ENCODE data around the gene ZFAND2A.
"Not testable (repeated sequence)": the region's sequence is repeated elsewhere in the genome, so short reads cannot be mapped to it uniquely, and the experiment has no call there.

DNA sequence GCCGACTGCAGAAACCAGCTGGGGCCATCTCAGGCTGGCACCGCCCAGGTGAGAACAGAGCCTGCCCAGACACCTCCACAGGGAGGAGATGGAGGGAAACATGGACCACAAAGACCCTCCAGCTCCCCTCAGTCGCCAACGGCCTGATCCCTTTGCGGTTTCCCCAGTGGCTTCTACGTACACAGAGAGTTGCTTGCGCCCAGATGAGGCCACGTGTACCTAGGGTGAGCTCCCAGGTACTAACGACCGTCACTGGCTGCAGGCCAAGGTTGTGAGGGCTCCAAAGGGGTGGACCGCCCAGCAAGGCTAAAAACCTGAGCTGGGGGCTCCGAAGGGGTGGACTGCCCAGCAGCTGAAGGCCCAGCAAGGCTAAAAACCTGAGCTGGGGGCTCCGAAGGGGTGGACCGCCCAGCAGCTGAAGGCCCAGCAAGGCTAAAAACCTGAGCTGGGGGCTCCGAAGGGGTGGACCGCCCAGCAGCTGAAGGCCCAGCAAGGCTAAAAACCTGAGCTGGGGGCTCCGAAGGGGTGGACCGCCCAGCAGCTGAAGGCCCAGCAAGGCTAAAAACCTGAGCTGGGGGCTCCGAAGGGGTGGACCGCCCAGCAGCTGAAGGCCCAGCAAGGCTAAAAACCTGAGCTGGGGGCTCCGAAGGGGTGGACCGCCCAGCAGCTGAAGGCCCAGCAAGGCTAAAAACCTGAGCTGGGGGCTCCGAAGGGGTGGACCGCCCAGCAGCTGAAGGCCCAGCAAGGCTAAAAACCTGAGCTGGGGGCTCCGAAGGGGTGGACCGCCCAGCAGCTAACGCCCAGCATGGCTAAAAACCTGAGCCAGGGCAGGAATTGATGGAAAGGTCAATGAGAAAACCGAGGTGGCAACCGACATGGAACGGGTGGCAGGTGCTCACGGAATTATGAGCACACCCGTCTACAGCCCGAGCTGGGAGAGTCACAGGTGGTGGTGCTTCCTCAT is 3.9 kb downstream of the ZFAND2A start:
- not testable (repeated sequence) for TF ChIP-seq CTCF (IDR thresholded peaks at IDR 0.05; ENCODE audit: extremely low read depth in 1 of 2, insufficient read depth in 1 of 2, low read depth in 1 of 2, low read length in 2 of 2); POLR2AphosphoS5 (IDR thresholded peaks at IDR 0.05; ENCODE audit: insufficient read depth, low read depth, low read length)
